SU-DHL-6 (cell line): ENCODE results near the gene BTAF1.

ENCODE experiments used
- CTCF ChIP-seq: fragments of 200-600 bp; sonication (generic); IDR thresholded peaks from one replicate; pipeline ENCODE4 v1.5.1; 2017; ENCODE audit warnings: antibody characterized with exemption, mild to moderate bottlenecking, low read length, moderate library complexity; ENCODE audit not compliant: insufficient read depth, poor library complexity, severe bottlenecking
- EZH2phosphoT487 ChIP-seq: fragments of 200-600 bp; sonication (generic), shearing (Covaris generic); conservative IDR thresholded peaks from 2 replicates; pipeline ENCODE4 v1.6.1; 2018; ENCODE audit warnings: mild to moderate bottlenecking, antibody characterized with exemption, low read length, moderate library complexity, mixed read lengths

- no peak for TF ChIP-seq CTCF
- no peak for TF ChIP-seq EZH2phosphoT487
Measured at GRCh38 chr10:91980319-91980718, 56.7 kb downstream of the BTAF1 start.
